HL-60 (cell line): ENCODE data around the gene MYO15A.

Source experiments
- DNase-seq, 2 experiments: peaks; one replicate each; pipeline ENCODE4 v3.0.0-alpha.2; 2010 to 2020; ENCODE audit warnings: low read depth in 1 of 2, low spot score in 1 of 2
- H3K27ac ChIP-seq: fragments of 250-450 bp; sonication (Bioruptor Pico); replicated peaks from 2 replicates; pipeline ENCODE4 v1.5.1; 2020; ENCODE audit warnings: mild to moderate bottlenecking, moderate library complexity
- H3K27me3 ChIP-seq: fragments of 250-450 bp; sonication (Bioruptor Pico); 2 replicates; pipeline ENCODE4 v1.5.1; 2021; ENCODE audit warnings: mild to moderate bottlenecking, moderate library complexity; ENCODE audit not compliant: insufficient read depth, poor library complexity, severe bottlenecking
- H3K4me3 ChIP-seq: replicated peaks from 2 replicates; pipeline ENCODE4 v1.5.1; 2011; ENCODE audit warnings: mild to moderate bottlenecking, control low read depth, low read length; ENCODE audit not compliant: insufficient read depth
- GABPA ChIP-seq: IDR thresholded peaks from 2 replicates; pipeline ENCODE4 v1.6.1; 2012; ENCODE audit warnings: low read depth
- POLR2AphosphoS5 ChIP-seq: IDR thresholded peaks from 2 replicates; pipeline ENCODE4 v1.6.1; 2012; ENCODE audit warnings: low read depth
- SPI1 ChIP-seq: IDR thresholded peaks from 2 replicates; pipeline ENCODE4 v1.6.1; 2012; ENCODE audit warnings: low read depth, mild to moderate bottlenecking, borderline replicate concordance
- TF ChIP-seq, protein P1 (sequence below): IDR thresholded peaks from one replicate; pipeline ENCODE4 v1.5.1; 2011; ENCODE audit warnings: low read length, control low read depth, inconsistent platforms; ENCODE audit not compliant: insufficient read depth
- TF ChIP-seq, protein P2 (sequence below): IDR thresholded peaks from 2 replicates; pipeline ENCODE4 v1.6.1; 2012; ENCODE audit warnings: low read depth; ENCODE audit not compliant: insufficient replicate concordance

Gene MYO15A

GRCh38 chr17:18121144-18121910 lies 12.8 kb downstream of the MYO15A start:
- no peak for DNase-seq
- Histone ChIP-seq H3K27ac (no peak overlapping the region), H3K27me3 (no peaks in the 10 kb centered on the region), H3K4me3 (no peak overlapping the region)
- no peak for TF ChIP-seq POLR2AphosphoS5

DNA sequence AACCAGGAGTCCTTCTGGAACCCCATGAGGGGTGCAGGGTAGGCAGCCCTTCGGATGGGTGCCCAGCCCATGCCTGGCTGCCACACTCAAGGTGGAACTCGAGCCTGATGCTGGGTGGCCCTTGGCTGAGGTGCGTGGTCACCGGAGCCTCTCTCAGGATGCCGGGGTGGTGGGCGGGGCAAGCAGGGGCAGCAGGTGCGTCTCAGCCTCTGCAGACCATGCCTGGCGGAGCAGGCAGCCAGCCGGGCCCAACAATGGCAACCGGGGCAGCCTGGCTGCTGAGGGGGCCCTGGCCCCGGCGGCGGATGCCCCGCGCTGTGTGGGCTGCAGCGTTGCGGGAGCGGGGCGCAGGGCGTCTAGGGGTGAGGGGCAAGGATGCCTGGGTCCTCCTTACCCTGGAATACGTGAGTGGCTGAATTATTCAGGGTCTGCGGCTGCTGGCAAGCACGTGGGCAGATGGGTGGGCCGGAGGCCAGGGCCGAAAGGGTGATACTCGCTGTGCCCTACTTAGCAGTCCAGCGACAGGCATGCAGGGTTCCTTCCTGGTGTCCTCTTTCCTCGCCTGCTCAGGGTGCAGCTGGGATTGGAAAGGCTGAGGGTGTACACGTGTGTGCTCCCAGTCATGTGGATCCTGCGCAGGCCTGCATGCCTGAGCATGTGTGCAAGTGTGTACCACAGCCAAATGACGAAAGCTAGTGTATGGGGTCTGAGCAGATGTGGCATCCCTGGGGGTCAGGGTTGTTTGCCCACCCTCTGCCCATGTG lies 14.6 kb downstream of the MYO15A start:
- DNase-seq, result no peak
- no peak overlapping the region for H3K4me3 ChIP-seq
- TF ChIP-seq POLR2AphosphoS5 (no peak), SPI1 (no peak), GABPA (no peak)
- TF ChIP-seq, protein P1, sequence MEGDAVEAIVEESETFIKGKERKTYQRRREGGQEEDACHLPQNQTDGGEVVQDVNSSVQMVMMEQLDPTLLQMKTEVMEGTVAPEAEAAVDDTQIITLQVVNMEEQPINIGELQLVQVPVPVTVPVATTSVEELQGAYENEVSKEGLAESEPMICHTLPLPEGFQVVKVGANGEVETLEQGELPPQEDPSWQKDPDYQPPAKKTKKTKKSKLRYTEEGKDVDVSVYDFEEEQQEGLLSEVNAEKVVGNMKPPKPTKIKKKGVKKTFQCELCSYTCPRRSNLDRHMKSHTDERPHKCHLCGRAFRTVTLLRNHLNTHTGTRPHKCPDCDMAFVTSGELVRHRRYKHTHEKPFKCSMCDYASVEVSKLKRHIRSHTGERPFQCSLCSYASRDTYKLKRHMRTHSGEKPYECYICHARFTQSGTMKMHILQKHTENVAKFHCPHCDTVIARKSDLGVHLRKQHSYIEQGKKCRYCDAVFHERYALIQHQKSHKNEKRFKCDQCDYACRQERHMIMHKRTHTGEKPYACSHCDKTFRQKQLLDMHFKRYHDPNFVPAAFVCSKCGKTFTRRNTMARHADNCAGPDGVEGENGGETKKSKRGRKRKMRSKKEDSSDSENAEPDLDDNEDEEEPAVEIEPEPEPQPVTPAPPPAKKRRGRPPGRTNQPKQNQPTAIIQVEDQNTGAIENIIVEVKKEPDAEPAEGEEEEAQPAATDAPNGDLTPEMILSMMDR, result no peak
- TF ChIP-seq, protein P2, sequence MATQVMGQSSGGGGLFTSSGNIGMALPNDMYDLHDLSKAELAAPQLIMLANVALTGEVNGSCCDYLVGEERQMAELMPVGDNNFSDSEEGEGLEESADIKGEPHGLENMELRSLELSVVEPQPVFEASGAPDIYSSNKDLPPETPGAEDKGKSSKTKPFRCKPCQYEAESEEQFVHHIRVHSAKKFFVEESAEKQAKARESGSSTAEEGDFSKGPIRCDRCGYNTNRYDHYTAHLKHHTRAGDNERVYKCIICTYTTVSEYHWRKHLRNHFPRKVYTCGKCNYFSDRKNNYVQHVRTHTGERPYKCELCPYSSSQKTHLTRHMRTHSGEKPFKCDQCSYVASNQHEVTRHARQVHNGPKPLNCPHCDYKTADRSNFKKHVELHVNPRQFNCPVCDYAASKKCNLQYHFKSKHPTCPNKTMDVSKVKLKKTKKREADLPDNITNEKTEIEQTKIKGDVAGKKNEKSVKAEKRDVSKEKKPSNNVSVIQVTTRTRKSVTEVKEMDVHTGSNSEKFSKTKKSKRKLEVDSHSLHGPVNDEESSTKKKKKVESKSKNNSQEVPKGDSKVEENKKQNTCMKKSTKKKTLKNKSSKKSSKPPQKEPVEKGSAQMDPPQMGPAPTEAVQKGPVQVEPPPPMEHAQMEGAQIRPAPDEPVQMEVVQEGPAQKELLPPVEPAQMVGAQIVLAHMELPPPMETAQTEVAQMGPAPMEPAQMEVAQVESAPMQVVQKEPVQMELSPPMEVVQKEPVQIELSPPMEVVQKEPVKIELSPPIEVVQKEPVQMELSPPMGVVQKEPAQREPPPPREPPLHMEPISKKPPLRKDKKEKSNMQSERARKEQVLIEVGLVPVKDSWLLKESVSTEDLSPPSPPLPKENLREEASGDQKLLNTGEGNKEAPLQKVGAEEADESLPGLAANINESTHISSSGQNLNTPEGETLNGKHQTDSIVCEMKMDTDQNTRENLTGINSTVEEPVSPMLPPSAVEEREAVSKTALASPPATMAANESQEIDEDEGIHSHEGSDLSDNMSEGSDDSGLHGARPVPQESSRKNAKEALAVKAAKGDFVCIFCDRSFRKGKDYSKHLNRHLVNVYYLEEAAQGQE, result no peak
- H3K27ac ChIP-seq, result no peak overlapping the region
- H3K27me3 ChIP-seq, result no peaks in the 10 kb centered on the region

- Histone ChIP-seq H3K27me3 (no peaks in the 10 kb centered on the region), H3K4me3 (no peak overlapping the region), H3K27ac (no peak overlapping the region)
- no peak for TF ChIP-seq SPI1
- no peak for TF ChIP-seq GABPA
- TF ChIP-seq POLR2AphosphoS5, result no peak
- TF ChIP-seq, protein P1, result no peak
- TF ChIP-seq, protein P2, result no peak
- DNase-seq, result no peak
Measured at GRCh38 chr17:18124345-18125126, 16.0 kb downstream of the MYO15A start.

DNA sequence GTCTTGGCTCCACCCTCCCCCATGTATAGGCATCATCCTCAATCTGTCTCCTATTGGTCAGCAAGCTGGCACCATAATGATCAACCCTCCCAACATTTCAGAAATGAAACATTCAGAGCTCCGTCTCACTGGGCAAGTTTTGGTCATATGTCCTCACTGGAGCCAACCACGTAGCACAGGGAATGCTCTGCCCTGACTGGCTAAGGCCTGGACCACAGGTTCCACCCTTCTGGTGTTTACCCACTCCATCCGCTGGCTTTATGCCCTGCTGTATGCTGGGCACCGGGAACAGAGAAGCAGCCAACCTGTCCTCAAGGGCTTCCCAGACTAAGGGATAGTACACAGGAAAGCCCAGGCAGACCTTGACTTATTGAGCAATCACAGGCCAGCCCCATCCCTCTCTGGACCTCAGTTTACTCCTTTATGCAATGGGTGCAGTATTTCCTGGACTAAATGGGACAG lies 20.5 kb downstream of the MYO15A start:
- H3K27ac ChIP-seq, result no peak overlapping the region
- no peak for DNase-seq
- H3K27me3 ChIP-seq, result no peaks in the 10 kb centered on the region
- no peak overlapping the region for H3K4me3 ChIP-seq
- TF ChIP-seq, protein P1, result no peak
- TF ChIP-seq SPI1 (no peak), GABPA (no peak), POLR2AphosphoS5 (no peak)
- TF ChIP-seq, protein P2, result no peak
